ENCODE measurements around the gene NTSR1.

NTSR1 gene

DNA sequence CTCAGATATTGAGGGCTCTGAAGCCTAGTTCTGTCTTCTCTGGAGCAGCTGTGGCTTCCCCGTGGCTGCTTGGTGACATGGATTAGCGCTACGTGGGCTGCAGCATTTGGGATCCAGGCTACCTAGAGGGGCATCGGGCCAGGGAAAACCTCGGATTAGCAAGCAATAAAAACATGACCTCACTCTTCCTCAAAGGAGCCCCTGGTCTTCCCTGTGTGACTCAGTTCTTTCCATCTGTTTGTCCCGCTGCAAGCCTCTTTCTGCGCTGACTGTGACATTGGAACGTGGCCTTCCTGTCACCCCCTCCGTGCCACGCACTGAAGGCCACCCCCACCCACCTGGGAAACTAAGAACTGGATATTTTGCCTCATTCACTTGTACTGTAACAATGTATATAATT lies 91.2 kb downstream of the NTSR1 start:
- H3K36me3 ChIP-seq (ENCODE audit: control insufficient read depth, low read length) = peaks cover 45% of the 10 kb centered on the region
- peaks cover 32% of the 10 kb centered on the region for H3K4me1 ChIP-seq (ENCODE audit: control insufficient read depth, low read length)
- peaks cover 14% of the 10 kb centered on the region for H3F3A ChIP-seq (ENCODE audit: control insufficient read depth, insufficient read depth)
- H4K20me1 ChIP-seq (ENCODE audit: control insufficient read depth, insufficient read depth, low read depth, low read length) = no peaks in the 10 kb centered on the region
- H3K4me2 ChIP-seq (ENCODE audit: low read length) = no peak overlapping the region
- no peaks in the 10 kb centered on the region for H3K9me3 ChIP-seq (ENCODE audit: control insufficient read depth, insufficient read depth, low read length)
- no peaks in the 10 kb centered on the region for H3K27me3 ChIP-seq (ENCODE audit: control insufficient read depth, low read length)
- TF ChIP-seq, protein P1, sequence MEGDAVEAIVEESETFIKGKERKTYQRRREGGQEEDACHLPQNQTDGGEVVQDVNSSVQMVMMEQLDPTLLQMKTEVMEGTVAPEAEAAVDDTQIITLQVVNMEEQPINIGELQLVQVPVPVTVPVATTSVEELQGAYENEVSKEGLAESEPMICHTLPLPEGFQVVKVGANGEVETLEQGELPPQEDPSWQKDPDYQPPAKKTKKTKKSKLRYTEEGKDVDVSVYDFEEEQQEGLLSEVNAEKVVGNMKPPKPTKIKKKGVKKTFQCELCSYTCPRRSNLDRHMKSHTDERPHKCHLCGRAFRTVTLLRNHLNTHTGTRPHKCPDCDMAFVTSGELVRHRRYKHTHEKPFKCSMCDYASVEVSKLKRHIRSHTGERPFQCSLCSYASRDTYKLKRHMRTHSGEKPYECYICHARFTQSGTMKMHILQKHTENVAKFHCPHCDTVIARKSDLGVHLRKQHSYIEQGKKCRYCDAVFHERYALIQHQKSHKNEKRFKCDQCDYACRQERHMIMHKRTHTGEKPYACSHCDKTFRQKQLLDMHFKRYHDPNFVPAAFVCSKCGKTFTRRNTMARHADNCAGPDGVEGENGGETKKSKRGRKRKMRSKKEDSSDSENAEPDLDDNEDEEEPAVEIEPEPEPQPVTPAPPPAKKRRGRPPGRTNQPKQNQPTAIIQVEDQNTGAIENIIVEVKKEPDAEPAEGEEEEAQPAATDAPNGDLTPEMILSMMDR (IDR thresholded peaks at IDR 0.05; ENCODE audit: low read depth, low read length, poor library complexity, severe bottlenecking) = no peak
- TF ChIP-seq EZH2phosphoT487 (IDR thresholded peaks at IDR 0.05; ENCODE audit: borderline replicate concordance, low read length) = no peak
- H3K9me2 ChIP-seq (replicated peaks; ENCODE audit: control insufficient read depth, low read length) = no peaks in the 10 kb centered on the region
- H3K79me2 ChIP-seq (ENCODE audit: control insufficient read depth, low read length) = peaks cover 17% of the 10 kb centered on the region
- no peak overlapping the region for H3K4me3 ChIP-seq (ENCODE audit: low read length)
- no peak overlapping the region for H3K27ac ChIP-seq (ENCODE audit: low read depth, low read length)

DNA sequence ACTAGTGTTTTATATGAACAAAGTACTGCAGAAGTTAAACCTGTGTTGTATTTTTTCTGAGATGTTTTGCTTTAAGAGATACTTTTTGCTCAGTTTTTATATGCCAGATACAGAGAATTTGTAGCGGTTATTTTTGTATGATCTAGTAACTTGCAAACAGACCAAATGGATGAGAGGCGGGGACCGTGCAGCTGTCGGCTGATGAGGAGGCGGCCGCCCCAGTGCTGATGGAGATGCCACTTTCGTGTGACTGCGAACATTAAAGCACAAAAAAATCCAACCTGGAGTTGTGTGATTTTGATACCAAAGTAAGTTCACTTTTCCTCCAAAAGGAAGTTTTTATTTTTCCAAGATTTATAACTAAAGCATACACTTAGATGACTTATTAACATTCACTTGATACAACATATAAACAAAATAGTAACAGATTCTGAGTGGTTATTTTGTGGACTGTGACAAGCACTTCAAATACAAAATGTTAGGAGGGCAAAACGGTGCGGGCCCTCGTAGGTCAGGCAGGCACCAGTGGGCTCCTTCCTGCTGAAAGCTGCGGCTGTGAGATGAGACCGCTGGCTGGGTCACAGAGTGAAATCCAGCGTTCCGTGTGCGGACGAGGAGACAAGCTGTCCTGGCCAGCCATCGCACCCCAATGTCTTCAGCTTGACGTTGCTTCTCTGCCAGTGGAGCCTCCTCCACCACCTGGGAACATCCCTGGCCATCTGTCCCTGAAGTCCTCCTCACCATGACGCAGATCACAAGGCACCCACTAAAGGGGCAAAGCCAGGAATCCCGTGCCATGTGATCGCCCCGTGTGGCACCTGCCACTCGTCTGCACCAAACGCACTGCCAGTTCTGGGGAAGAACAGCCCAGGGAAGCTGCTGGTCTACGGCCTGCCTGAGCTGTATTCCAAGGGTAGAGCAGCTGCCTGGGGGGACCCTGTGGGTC lies 92.0 kb downstream of the NTSR1 start:
- peaks cover 11% of the 10 kb centered on the region for H3F3A ChIP-seq (ENCODE audit: control insufficient read depth, insufficient read depth)

DNA sequence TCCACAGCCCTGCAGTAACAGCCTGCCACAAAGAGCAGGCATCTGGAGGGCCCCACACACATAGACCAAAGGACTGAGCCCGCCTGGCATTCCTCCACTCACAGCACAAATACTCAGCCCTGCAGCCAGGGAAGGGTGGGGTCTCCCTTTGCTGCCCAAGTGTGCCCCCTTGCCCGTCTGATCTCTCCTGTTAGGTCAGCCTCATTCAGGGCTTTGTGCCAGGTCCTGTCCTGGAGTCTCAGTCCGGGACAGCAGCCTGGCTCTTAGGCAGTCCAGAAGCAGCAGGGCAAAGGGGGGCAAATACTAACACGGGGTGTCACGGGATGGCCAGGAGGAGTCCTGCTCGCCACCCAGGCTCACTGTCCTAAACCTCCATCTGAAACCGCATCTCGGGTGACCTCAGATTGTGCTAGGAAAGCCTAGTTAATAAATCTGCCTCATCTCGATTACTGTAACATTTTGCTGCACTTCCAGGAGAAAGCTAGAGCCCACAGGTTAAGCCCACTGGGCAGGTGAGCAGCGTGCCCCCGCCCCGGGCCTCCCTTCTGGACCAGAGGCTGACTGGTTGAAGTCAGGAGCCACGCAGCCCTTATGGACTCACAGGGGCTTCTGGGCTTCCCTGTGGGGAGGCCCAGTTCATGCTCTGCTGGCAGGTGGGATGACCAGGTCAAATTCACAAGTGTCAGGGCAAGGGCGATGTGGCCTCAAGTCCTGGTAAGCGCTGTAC lies 92.8 kb downstream of the NTSR1 start:
- Histone ChIP-seq H3K27me3 (ENCODE audit: control insufficient read depth, low read length) (no peaks in the 10 kb centered on the region), H3F3A (ENCODE audit: control insufficient read depth, insufficient read depth) (peaks cover 5% of the 10 kb centered on the region; the same call in 1 of the 2 replicates), H3K4me3 (ENCODE audit: low read length) (no peak overlapping the region), H4K20me1 (ENCODE audit: control insufficient read depth, insufficient read depth, low read depth, low read length) (peaks cover 11% of the 10 kb centered on the region), H3K4me1 (ENCODE audit: control insufficient read depth, low read length) (peaks cover 27% of the 10 kb centered on the region), H3K36me3 (ENCODE audit: control insufficient read depth, low read length) (peaks cover 56% of the 10 kb centered on the region), H3K9me3 (ENCODE audit: control insufficient read depth, insufficient read depth, low read length) (no peaks in the 10 kb centered on the region), H3K4me2 (ENCODE audit: low read length) (no peak overlapping the region), H3K9me2 (replicated peaks; ENCODE audit: control insufficient read depth, low read length) (no peaks in the 10 kb centered on the region), H3K79me2 (ENCODE audit: control insufficient read depth, low read length) (peaks cover 32% of the 10 kb centered on the region), H3K27ac (ENCODE audit: low read depth, low read length) (no peak overlapping the region)
- TF ChIP-seq EZH2phosphoT487 (IDR thresholded peaks at IDR 0.05; ENCODE audit: borderline replicate concordance, low read length) = no peak
- TF ChIP-seq, protein P1 (IDR thresholded peaks at IDR 0.05; ENCODE audit: low read depth, low read length, poor library complexity, severe bottlenecking) = no peak

More for the DNA sequence above, 92.0 kb downstream of the NTSR1 start:
- H3K4me2 ChIP-seq (ENCODE audit: low read length) = no peak overlapping the region
- H3K36me3 ChIP-seq (ENCODE audit: control insufficient read depth, low read length) = peaks cover 48% of the 10 kb centered on the region
- H3K9me2 ChIP-seq (replicated peaks; ENCODE audit: control insufficient read depth, low read length) = no peaks in the 10 kb centered on the region
- peaks cover 2% of the 10 kb centered on the region; the same call in 1 of the 2 replicates for H4K20me1 ChIP-seq (ENCODE audit: control insufficient read depth, insufficient read depth, low read depth, low read length)
- peaks cover 24% of the 10 kb centered on the region for H3K79me2 ChIP-seq (ENCODE audit: control insufficient read depth, low read length)
- H3K4me1 ChIP-seq (ENCODE audit: control insufficient read depth, low read length) = peaks cover 25% of the 10 kb centered on the region
- no peaks in the 10 kb centered on the region for H3K9me3 ChIP-seq (ENCODE audit: control insufficient read depth, insufficient read depth, low read length)
- TF ChIP-seq EZH2phosphoT487 (IDR thresholded peaks at IDR 0.05; ENCODE audit: borderline replicate concordance, low read length) = no peak
- TF ChIP-seq, protein P1 (IDR thresholded peaks at IDR 0.05; ENCODE audit: low read depth, low read length, poor library complexity, severe bottlenecking) = no peak
- no peak overlapping the region for H3K27ac ChIP-seq (ENCODE audit: low read depth, low read length)
- H3K27me3 ChIP-seq (ENCODE audit: control insufficient read depth, low read length) = no peaks in the 10 kb centered on the region
- H3K4me3 ChIP-seq (ENCODE audit: low read length) = no peak overlapping the region

Data from DOHH2 (cell line).